Liver (tissue), 9 donors: ENCODE data around the gene ABCA3. TPM values are rescaled to one million over a fixed set of nuclear protein-coding genes. Genes with fewer than 3 reads are reported as not detected.

Experiments used
- DNase-seq: peaks from one replicate; pipeline ENCODE4 v3.0.0-alpha.2; 2017; ENCODE audit warnings: low spot score
- H3K27ac ChIP-seq, 2 donors: one replicate each; pipeline ENCODE4 v1.7.0; 2013; ENCODE audit warnings: inconsistent platforms in 2 of 2, low read length in 2 of 2, control low read depth in 1 of 2, low read depth in 1 of 2, mild to moderate bottlenecking in 1 of 2
- H3K27me3 ChIP-seq, 4 donors: one replicate each; pipeline versions ENCODE4 v1.6.1 to v1.7.0; 2013; ENCODE audit warnings: low read length in 3 of 4, inconsistent platforms in 1 of 4, mild to moderate bottlenecking in 1 of 4, moderate library complexity in 1 of 4; ENCODE audit not compliant: control insufficient read depth in 4 of 4, insufficient read depth in 4 of 4
- H3K36me3 ChIP-seq, 4 donors: one replicate each; pipeline versions ENCODE4 v1.6.1 to v1.7.0; 2013; ENCODE audit warnings: low read length in 3 of 4, mild to moderate bottlenecking in 3 of 4, low read depth in 1 of 4, moderate library complexity in 1 of 4; ENCODE audit not compliant: control insufficient read depth in 4 of 4, insufficient read depth in 3 of 4
- H3K4me1 ChIP-seq, 4 donors: one replicate each; pipeline versions ENCODE4 v1.6.1 to v1.7.0; 2013; ENCODE audit warnings: low read length in 3 of 4, mild to moderate bottlenecking in 3 of 4, moderate library complexity in 1 of 4; ENCODE audit not compliant: control insufficient read depth in 4 of 4, insufficient read depth in 4 of 4
- H3K4me3 ChIP-seq, 3 donors: one replicate each; pipeline versions ENCODE4 v1.6.1 to v1.7.0; 2013; ENCODE audit warnings: low read length in 3 of 3, control low read depth in 1 of 3, low read depth in 1 of 3, mild to moderate bottlenecking in 1 of 3
- H3K9ac ChIP-seq, 2 donors: one replicate each; pipeline ENCODE4 v1.7.0; 2013; ENCODE audit warnings: low read length in 2 of 2, mild to moderate bottlenecking in 2 of 2, moderate library complexity in 2 of 2, control low read depth in 1 of 2, low read depth in 1 of 2
- H3K9me3 ChIP-seq, 4 donors: one replicate each; pipeline versions ENCODE4 v1.6.1 to v1.7.0; 2013; ENCODE audit warnings: low read length in 3 of 4; ENCODE audit not compliant: control insufficient read depth in 4 of 4
- ATF3 ChIP-seq: IDR thresholded peaks from 2 replicates; pipeline ENCODE4 v1.6.1; 2016; ENCODE audit warnings: antibody characterized with exemption
- CTCF ChIP-seq: fragments of 150-350 bp; IDR thresholded peaks from 2 replicates; pipeline ENCODE4 v1.5.1; 2017; ENCODE audit warnings: improper control_type of control experiment, low read depth, low read length; ENCODE audit not compliant: missing input control
- EGR1 ChIP-seq, 2 donors: IDR thresholded peaks; 2 replicates each; pipeline ENCODE4 v1.6.1; 2016 to 2018; ENCODE audit warnings: antibody characterized with exemption in 2 of 2, low read depth in 2 of 2
- FOXA1 ChIP-seq: IDR thresholded peaks from 2 replicates; pipeline ENCODE4 v1.6.1; 2016; ENCODE audit warnings: antibody characterized with exemption
- FOXA2 ChIP-seq: IDR thresholded peaks from 2 replicates; pipeline ENCODE4 v1.6.1; 2016; ENCODE audit warnings: antibody characterized with exemption
- GABPA ChIP-seq, 2 donors: IDR thresholded peaks in 1 of 2; conservative IDR thresholded peaks in 1 of 2; 2 replicates each; pipeline ENCODE4 v1.6.1; 2016; ENCODE audit warnings: antibody characterized with exemption in 2 of 2, mild to moderate bottlenecking in 1 of 2, moderate library complexity in 1 of 2
- HNF4A ChIP-seq, 2 donors: conservative IDR thresholded peaks; 2 replicates each; pipeline ENCODE4 v1.6.1; 2016; ENCODE audit warnings: antibody characterized with exemption in 2 of 2, mild to moderate bottlenecking in 2 of 2
- HNF4G ChIP-seq: IDR thresholded peaks from 2 replicates; pipeline ENCODE4 v1.6.1; 2016; ENCODE audit warnings: antibody characterized with exemption
- JUND ChIP-seq, 2 donors: IDR thresholded peaks; 2 replicates each; pipeline ENCODE4 v1.6.1; 2016; ENCODE audit warnings: antibody characterized with exemption in 2 of 2
- MAX ChIP-seq: IDR thresholded peaks from 2 replicates; pipeline ENCODE4 v1.6.1; 2016; ENCODE audit warnings: antibody characterized with exemption
- NR2F2 ChIP-seq: IDR thresholded peaks from 2 replicates; pipeline ENCODE4 v1.6.1; 2016; ENCODE audit warnings: antibody characterized with exemption
- RAD21 ChIP-seq, 2 donors: IDR thresholded peaks; 2 replicates each; pipeline ENCODE4 v1.6.1; 2016; ENCODE audit warnings: antibody characterized with exemption in 2 of 2, mild to moderate bottlenecking in 2 of 2
- REST ChIP-seq: IDR thresholded peaks from 2 replicates; pipeline ENCODE4 v1.6.1; 2016; ENCODE audit warnings: antibody characterized with exemption, mild to moderate bottlenecking
- RXRA ChIP-seq, 2 donors: IDR thresholded peaks; 2 replicates each; pipeline ENCODE4 v1.6.1; 2017 to 2018; ENCODE audit warnings: antibody characterized with exemption in 2 of 2, mild to moderate bottlenecking in 1 of 2
- SP1 ChIP-seq: IDR thresholded peaks from 2 replicates; pipeline ENCODE4 v1.6.1; 2018; ENCODE audit warnings: antibody characterized with exemption, mild to moderate bottlenecking
- TAF1 ChIP-seq: conservative IDR thresholded peaks from 2 replicates; pipeline ENCODE4 v1.6.1; 2016; ENCODE audit warnings: antibody characterized with exemption, mild to moderate bottlenecking
- YY1 ChIP-seq: IDR thresholded peaks from 2 replicates; pipeline ENCODE4 v1.6.1; 2016; ENCODE audit warnings: antibody characterized with exemption, mild to moderate bottlenecking
- ZBTB33 ChIP-seq: IDR thresholded peaks from 2 replicates; pipeline ENCODE4 v1.6.1; 2016; ENCODE audit warnings: antibody characterized with exemption
- WGBS: extraction: QIAGEN DNeasy Blood & Tissue Kit; methylation state at CpG from one replicate; pipeline ENCODE4 v1.1.7; 2013; 5-methylcytosine and 5-hydroxymethylcytosine counted together
- polyA plus RNA-seq, 2 donors: library from polyadenylated mRNA; stranded (reverse) in 1 of 2; unstranded in 1 of 2; fragments of 200-250 nt in 1 of 2; fragments of >200 nt in 1 of 2; fragmentation: Nextera tagmentation in 1 of 2; extraction: Ambion mirVana in 1 of 2; gene quantifications; one replicate each; pipeline versions ENCODE4 v1.2.1 to v1.2.3, GENCODE V29; 2013 to 2015
- total RNA-seq, 2 donors: library from RNA; depleted of rRNA; stranded (reverse); fragments of >200 nt; gene quantifications; one replicate each; pipeline ENCODE4 v1.2.3, GENCODE V29; 2014
- donor health status: healthy.
- donor health status: healthy.
- donor health status: healthy.
- donor health status: healthy.
- donor health status: healthy.

ABCA3 gene
- total and polyA plus RNA-seq, 4 donors: 0.47 to 1.1 (median 0.77) TPM

GRCh38 chr16:2365397-2366294 lies 25.1 kb upstream of the ABCA3 start:
- WGBS: 72% methylated on average over 11 of the region's 11 CpGs
- Histone ChIP-seq H3K9me3 (no peaks in the 10 kb centered on the region), H3K27me3 (no peaks in the 10 kb centered on the region), H3K4me3 (no peak overlapping the region), H3K4me1 (no peaks in the 10 kb centered on the region), H3K27ac (no peak overlapping the region), H3K36me3 (no peaks in the 10 kb centered on the region), H3K9ac (no peak overlapping the region)
- DNase-seq: no peak
- TF ChIP-seq MAX (no peak), TAF1 (no peak), CTCF (no peak), GABPA (IDR thresholded peaks at IDR 0.05 in 1 of 2, conservative IDR thresholded peaks at IDR 0.05 in 1 of 2) (no peak), NR2F2 (no peak), HNF4A (conservative IDR thresholded peaks at IDR 0.05) (no peak), SP1 (no peak), ATF3 (no peak), REST (no peak), ZBTB33 (no peak), FOXA2 (no peak), HNF4G (no peak), EGR1 (IDR thresholded peaks at IDR 0.05; ENCODE audit: low read depth in 2 of 2) (no peak), RXRA (IDR thresholded peaks at IDR 0.05) (no peak), YY1 (no peak), RAD21 (IDR thresholded peaks at IDR 0.05) (no peak), JUND (IDR thresholded peaks at IDR 0.05) (no peak), FOXA1 (no peak)
